HepG2 (cell line): ENCODE data around the gene AMZ2. TPM values are rescaled to one million over a fixed set of nuclear protein-coding genes. Genes with fewer than 3 reads are reported as not detected.

Source experiments
- ATAC-seq: fragments of 200-7000 bp; cut with Tn5 transposase; 3 replicates; pipeline ENCODE4 v1.9.1; 2020; ENCODE audit warnings: mild to moderate bottlenecking, moderate library complexity
- BruUV-seq: library from RNA; stranded (reverse); fragments of 400-500 nt; replicated peaks from 2 replicates; lab custom pipeline; 2021; lab: Mats Ljungman, UMichigan
- CTCF ChIA-PET: fragments of 300-600 bp; formaldehyde crosslinking; extraction: SDS; loops from one replicate; lab custom pipeline; 2021; ENCODE audit warnings: low total read pairs, inconsistent platforms, low intra/inter-chr PET ratio; lab: Yijun Ruan, JAX
- POLR2A ChIA-PET: fragments of 350-600 bp; sonication (Branson Sonifier 250); formaldehyde crosslinking; loops from one replicate; lab custom pipeline; 2020; ENCODE audit warnings: antibody characterized with exemption, inconsistent platforms; lab: Yijun Ruan, JAX
- DNase-seq: peaks from one replicate; pipeline ENCODE4 v3.0.0-alpha.2; 2015; ENCODE audit warnings: low spot score
- FAIRE-seq: peaks from 3 replicates; lab custom pipeline; 2011; peaks lifted over from hg19 to GRCh38; lab: Jason Lieb, UNC
- H2AFZ ChIP-seq: one replicate; pipeline ENCODE4 v1.6.1; 2011; ENCODE audit warnings: low read length, inconsistent platforms
- H3K27ac ChIP-seq: fragments of 300-600 bp; 3 replicates; pipeline ENCODE4 v1.8.0; 2011; ENCODE audit warnings: mixed run types, mild to moderate bottlenecking, mixed read lengths, low read length, inconsistent platforms; ENCODE audit not compliant: insufficient read depth; ENCODE audit errors: extremely low read length
- H3K27me3 ChIP-seq, 2 experiments: fragments of 200-600 bp in 1 of 2; 2 replicates in 1 of 2; 3 replicates in 1 of 2; pipeline versions ENCODE4 v1.6.0 to v1.8.0; 2011; ENCODE audit warnings: low read length in 2 of 2, mild to moderate bottlenecking in 2 of 2, moderate library complexity in 2 of 2, inconsistent platforms in 1 of 2; ENCODE audit not compliant: insufficient read depth in 2 of 2, control insufficient read depth in 1 of 2
- H3K36me3 ChIP-seq, 2 experiments: fragments of 200-600 bp in 1 of 2; replicated peaks in 1 of 2; 2 replicates in 1 of 2; 3 replicates in 1 of 2; pipeline versions ENCODE4 v1.5.1 to v1.8.0; 2011; ENCODE audit warnings: low read length in 2 of 2, inconsistent platforms in 1 of 2; ENCODE audit not compliant: insufficient read depth in 2 of 2, control insufficient read depth in 1 of 2
- H3K4me1 ChIP-seq: 2 replicates; pipeline ENCODE4 v1.5.1; 2012; ENCODE audit warnings: low read length, inconsistent platforms; ENCODE audit not compliant: insufficient read depth
- H3K4me2 ChIP-seq: 2 replicates; pipeline ENCODE4 v1.6.0; 2011; ENCODE audit warnings: low read depth, low read length, inconsistent platforms
- H3K4me3 ChIP-seq, 3 experiments: fragments of 200-600 bp in 1 of 3; sonication (generic), shearing (Covaris generic) in 1 of 3; replicated peaks in 1 of 3; 2 replicates each; pipeline ENCODE4 v1.5.1; 2011 to 2016; ENCODE audit warnings: low read length in 3 of 3, inconsistent platforms in 2 of 3, low read depth in 2 of 3, mild to moderate bottlenecking in 2 of 3, control low read depth in 1 of 3, mixed read lengths in 1 of 3; ENCODE audit not compliant: insufficient read depth in 1 of 3
- H3K79me2 ChIP-seq: one replicate; pipeline ENCODE4 v1.6.1; 2011; ENCODE audit warnings: low read length, inconsistent platforms; ENCODE audit not compliant: insufficient read depth
- H3K9ac ChIP-seq: 2 replicates; pipeline ENCODE4 v1.6.0; 2011; ENCODE audit warnings: mild to moderate bottlenecking, low read depth, low read length, inconsistent platforms; ENCODE audit not compliant: insufficient read depth
- H3K9me3 ChIP-seq: 2 replicates; pipeline ENCODE4 v1.5.1; 2012; ENCODE audit warnings: mild to moderate bottlenecking, low read length
- H4K20me1 ChIP-seq: 2 replicates; pipeline ENCODE4 v1.6.0; 2011; ENCODE audit warnings: inconsistent platforms, mild to moderate bottlenecking, low read length, moderate library complexity; ENCODE audit not compliant: insufficient read depth
- MTF2 ChIP-seq: sonication (generic); formaldehyde crosslinking; IDR thresholded peaks from 2 replicates; pipeline ENCODE4 v1.5.0; 2020; ENCODE audit warnings: missing genetic modification reagents, borderline replicate concordance
- NFIC ChIP-seq: IDR thresholded peaks from 2 replicates; pipeline ENCODE4 v1.6.1; 2012; ENCODE audit warnings: mild to moderate bottlenecking, low read length, inconsistent platforms
- SOX6 ChIP-seq, 2 experiments: fragments of 450-650 bp in 1 of 2; sonication (generic) in 1 of 2; formaldehyde crosslinking in 1 of 2; IDR thresholded peaks; 2 replicates each; pipeline versions ENCODE4 v1.4.0 to v1.6.1; 2017 to 2020; ENCODE audit warnings: antibody characterized with exemption in 1 of 2, mild to moderate bottlenecking in 1 of 2, missing genetic modification reagents in 1 of 2
- SPEN ChIP-seq: sonication (generic); formaldehyde crosslinking; IDR thresholded peaks from 2 replicates; pipeline ENCODE4 v1.5.1; 2020; ENCODE audit warnings: low read depth, mild to moderate bottlenecking, missing genetic modification reagents
- ZNF121 ChIP-seq: sonication (generic); formaldehyde crosslinking; IDR thresholded peaks from 2 replicates; pipeline ENCODE4 v1.5.0; 2020; ENCODE audit warnings: mild to moderate bottlenecking, missing genetic modification reagents
- ZNF138 ChIP-seq: sonication (generic); formaldehyde crosslinking; IDR thresholded peaks from 2 replicates; pipeline ENCODE4 v1.5.0; 2020; ENCODE audit warnings: mild to moderate bottlenecking, low read depth, missing genetic modification reagents
- ZNF256 ChIP-seq: sonication (generic); formaldehyde crosslinking; conservative IDR thresholded peaks from 2 replicates; pipeline ENCODE4 v1.4.0; 2020; ENCODE audit warnings: missing genetic modification reagents
- ZNF431 ChIP-seq: sonication (generic); formaldehyde crosslinking; IDR thresholded peaks from 2 replicates; pipeline ENCODE4 v1.9.0; 2022; ENCODE audit warnings: missing genetic modification reagents, low read depth, mild to moderate bottlenecking, borderline replicate concordance
- WGBS: methylation state at CpG from one replicate; pipeline ENCODE4 v1.1.6; 2017; ENCODE audit warnings: low lambda C conversion rate; 5-methylcytosine and 5-hydroxymethylcytosine counted together
- in situ Hi-C: cut with HindIII; loops from 2 replicates; pipeline ENCODE4 v1.10.0; 2017; ENCODE audit warnings: low pct_unique_long_range_greater_than_20kb; ENCODE audit not compliant: extremely low pct_ligation_motif_present
- intact Hi-C: fragments of 100-400 bp; cut with micrococcal nuclease; formaldehyde crosslinking; loops from one replicate; pipeline ENCODE4 v1.10.0; 2022; ENCODE audit not compliant: unreplicated experiment
- polyA plus RNA-seq, 8 experiments: library from polyadenylated mRNA; depleted of rRNA in 3 of 8; stranded (reverse) in 7 of 8; unstranded in 1 of 8; fragments of >200 nt; fragmentation: Illumina TruSeq in 4 of 8; extraction: Trizol in 4 of 8; gene quantifications; 2 replicates each; pipeline versions ENCODE4 v1.2.1 to v1.2.3, GENCODE V29; 2011 to 2016; ENCODE audit warnings: low read depth in 4 of 8, missing spikeins in 1 of 8, mixed read lengths in 1 of 8; ENCODE audit not compliant: insufficient read depth in 1 of 8
- total RNA-seq, 5 experiments: library from RNA; depleted of rRNA; stranded (reverse); fragments of >200 nt; fragmentation: Illumina TruSeq; extraction: Trizol; gene quantifications; 2 replicates each; pipeline ENCODE4 v1.2.3, GENCODE V29; 2016; ENCODE audit warnings: low read depth in 1 of 5
- TF ChIP-seq, protein P1 (sequence below): sonication (generic); formaldehyde crosslinking; IDR thresholded peaks from 2 replicates; pipeline ENCODE4 v1.4.0; 2020; ENCODE audit warnings: missing genetic modification reagents
- TF ChIP-seq, protein P2 (sequence below): IDR thresholded peaks from 2 replicates; pipeline ENCODE4 v1.6.1; 2016; ENCODE audit warnings: missing biosample characterization, missing genetic modification reagents, low read depth
- TF ChIP-seq, protein P3 (sequence below): sonication (generic); formaldehyde crosslinking; IDR thresholded peaks from 2 replicates; pipeline ENCODE4 v1.5.0; 2020; ENCODE audit warnings: mild to moderate bottlenecking, missing genetic modification reagents
- TF ChIP-seq, protein P4 (sequence below): sonication (generic); formaldehyde crosslinking; IDR thresholded peaks from 2 replicates; pipeline ENCODE4 v1.4.0; 2020; ENCODE audit warnings: missing genetic modification reagents

AMZ2 gene
- total and polyA plus RNA-seq, 2 of the 13 experiments (the other 11 are each of a cell fraction or from before 2014, with no cell fraction given), result 86.9 to 90.2 TPM

DNA sequence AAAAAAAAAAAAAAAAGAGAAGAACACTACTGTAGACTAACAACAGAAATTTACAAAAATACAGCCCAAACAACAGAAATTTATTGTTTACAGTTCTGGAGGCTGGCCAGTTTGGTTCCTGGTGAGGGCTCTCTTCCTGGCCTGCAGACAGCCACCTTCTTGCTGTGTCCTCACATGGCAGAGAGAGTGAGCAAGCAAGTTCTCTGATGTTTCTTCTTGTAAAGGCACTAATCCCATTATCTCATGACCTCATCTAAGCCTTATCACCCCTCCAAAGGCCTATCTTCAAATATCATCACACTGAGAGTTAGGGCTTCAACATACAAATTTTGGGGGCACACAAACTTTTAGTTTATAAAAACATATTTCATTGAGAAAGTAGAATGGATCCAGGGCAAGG, 50.8 kb downstream of the AMZ2 start (continued):
- TF ChIP-seq NFIC (no peak), ZNF138 (CRISPR knock-in tag) (no peak), SPEN (CRISPR knock-in tag) (no peak), ZNF256 (CRISPR knock-in tag) (no peak), MTF2 (CRISPR knock-in tag) (no peak), ZNF431 (CRISPR knock-in tag) (no peak)
- TF ChIP-seq, protein P1, sequence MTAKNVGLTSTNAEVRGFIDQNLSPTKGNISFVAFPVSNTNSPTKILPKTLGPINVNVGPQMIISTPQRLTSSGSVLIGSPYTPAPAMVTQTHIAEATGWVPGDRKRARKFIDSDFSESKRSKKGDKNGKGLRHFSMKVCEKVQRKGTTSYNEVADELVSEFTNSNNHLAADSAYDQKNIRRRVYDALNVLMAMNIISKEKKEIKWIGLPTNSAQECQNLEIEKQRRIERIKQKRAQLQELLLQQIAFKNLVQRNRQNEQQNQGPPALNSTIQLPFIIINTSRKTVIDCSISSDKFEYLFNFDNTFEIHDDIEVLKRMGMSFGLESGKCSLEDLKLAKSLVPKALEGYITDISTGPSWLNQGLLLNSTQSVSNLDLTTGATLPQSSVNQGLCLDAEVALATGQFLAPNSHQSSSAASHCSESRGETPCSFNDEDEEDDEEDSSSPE (CRISPR knock-in tag), result no peak
- TF ChIP-seq, protein P2, sequence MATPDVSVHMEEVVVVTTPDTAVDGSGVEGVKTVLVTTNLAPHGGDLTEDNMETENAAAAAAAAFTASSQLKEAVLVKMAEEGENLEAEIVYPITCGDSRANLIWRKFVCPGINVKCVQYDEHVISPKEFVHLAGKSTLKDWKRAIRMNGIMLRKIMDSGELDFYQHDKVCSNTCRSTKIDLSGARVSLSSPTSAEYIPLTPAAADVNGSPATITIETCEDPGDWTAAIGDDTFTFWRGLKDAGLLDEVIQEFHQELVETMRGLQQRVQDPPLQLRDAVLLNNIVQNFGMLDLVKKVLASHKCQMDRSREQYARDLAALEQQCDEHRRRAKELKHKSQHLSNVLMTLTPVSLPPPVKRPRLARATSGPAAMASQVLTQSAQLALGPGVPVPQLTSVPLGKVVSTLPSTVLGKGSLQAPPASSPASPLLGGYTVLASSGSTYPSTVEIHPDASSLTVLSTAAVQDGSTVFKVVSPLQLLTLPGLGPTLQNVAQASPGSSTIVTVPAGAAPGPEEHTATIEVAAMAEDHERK (CRISPR knock-in tag), result no peak

DNA sequence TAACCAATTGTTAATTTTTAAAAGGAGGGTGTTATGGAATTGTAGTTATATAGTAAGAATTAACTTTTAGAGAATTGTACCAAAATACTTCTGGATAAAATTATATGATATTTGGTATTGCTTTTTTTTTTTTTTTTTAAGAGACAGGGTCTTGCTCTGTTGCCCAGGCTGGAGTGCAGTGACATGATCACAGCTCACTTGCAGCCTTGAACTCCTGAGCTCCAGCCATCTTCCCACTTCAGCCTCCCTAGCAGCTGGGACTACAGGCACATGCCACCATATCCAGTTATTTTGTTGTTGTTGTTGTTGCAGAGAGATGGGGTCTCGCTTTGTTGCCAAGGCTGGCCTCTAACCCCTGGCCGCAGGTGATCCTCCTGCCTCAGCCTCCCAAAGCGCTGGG, 52.0 kb downstream of the AMZ2 start:
- ChIA-PET POLR2A (no interaction called here), CTCF (no interaction called here)
- Histone ChIP-seq H3K4me3 (no peak overlapping the region), H4K20me1 (no peaks in the 10 kb centered on the region), H3K27me3 (no peaks in the 10 kb centered on the region), H3K9me3 (no peaks in the 10 kb centered on the region), H2AFZ (no peak overlapping the region), H3K27ac (no peak overlapping the region), H3K4me1 (peaks cover 61% of the 10 kb centered on the region), H3K4me2 (no peak overlapping the region), H3K36me3 (no peaks in the 10 kb centered on the region), H3K79me2 (no peaks in the 10 kb centered on the region), H3K9ac (no peak overlapping the region)
- WGBS, result 100% methylated on average over 3 of the region's 3 CpGs
- DNase-seq, result no peak
- BruUV-seq, result no TSS peak
- in situ Hi-C loops, result loop anchor here (25.0 kb wide), 1 partner anchor 462 kb away; no protein-coding TSS in a partner anchor
- intact Hi-C loops, result no loop called here
- FAIRE-seq, result no peak
- TF ChIP-seq, protein P3, sequence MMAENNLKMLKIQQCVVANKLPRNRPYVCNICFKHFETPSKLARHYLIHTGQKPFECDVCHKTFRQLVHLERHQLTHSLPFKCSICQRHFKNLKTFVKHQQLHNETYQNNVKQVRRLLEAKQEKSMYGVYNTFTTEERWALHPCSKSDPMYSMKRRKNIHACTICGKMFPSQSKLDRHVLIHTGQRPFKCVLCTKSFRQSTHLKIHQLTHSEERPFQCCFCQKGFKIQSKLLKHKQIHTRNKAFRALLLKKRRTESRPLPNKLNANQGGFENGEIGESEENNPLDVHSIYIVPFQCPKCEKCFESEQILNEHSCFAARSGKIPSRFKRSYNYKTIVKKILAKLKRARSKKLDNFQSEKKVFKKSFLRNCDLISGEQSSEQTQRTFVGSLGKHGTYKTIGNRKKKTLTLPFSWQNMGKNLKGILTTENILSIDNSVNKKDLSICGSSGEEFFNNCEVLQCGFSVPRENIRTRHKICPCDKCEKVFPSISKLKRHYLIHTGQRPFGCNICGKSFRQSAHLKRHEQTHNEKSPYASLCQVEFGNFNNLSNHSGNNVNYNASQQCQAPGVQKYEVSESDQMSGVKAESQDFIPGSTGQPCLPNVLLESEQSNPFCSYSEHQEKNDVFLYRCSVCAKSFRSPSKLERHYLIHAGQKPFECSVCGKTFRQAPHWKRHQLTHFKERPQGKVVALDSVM (CRISPR knock-in tag), result peak; percentile 78
- TF ChIP-seq, protein P4, sequence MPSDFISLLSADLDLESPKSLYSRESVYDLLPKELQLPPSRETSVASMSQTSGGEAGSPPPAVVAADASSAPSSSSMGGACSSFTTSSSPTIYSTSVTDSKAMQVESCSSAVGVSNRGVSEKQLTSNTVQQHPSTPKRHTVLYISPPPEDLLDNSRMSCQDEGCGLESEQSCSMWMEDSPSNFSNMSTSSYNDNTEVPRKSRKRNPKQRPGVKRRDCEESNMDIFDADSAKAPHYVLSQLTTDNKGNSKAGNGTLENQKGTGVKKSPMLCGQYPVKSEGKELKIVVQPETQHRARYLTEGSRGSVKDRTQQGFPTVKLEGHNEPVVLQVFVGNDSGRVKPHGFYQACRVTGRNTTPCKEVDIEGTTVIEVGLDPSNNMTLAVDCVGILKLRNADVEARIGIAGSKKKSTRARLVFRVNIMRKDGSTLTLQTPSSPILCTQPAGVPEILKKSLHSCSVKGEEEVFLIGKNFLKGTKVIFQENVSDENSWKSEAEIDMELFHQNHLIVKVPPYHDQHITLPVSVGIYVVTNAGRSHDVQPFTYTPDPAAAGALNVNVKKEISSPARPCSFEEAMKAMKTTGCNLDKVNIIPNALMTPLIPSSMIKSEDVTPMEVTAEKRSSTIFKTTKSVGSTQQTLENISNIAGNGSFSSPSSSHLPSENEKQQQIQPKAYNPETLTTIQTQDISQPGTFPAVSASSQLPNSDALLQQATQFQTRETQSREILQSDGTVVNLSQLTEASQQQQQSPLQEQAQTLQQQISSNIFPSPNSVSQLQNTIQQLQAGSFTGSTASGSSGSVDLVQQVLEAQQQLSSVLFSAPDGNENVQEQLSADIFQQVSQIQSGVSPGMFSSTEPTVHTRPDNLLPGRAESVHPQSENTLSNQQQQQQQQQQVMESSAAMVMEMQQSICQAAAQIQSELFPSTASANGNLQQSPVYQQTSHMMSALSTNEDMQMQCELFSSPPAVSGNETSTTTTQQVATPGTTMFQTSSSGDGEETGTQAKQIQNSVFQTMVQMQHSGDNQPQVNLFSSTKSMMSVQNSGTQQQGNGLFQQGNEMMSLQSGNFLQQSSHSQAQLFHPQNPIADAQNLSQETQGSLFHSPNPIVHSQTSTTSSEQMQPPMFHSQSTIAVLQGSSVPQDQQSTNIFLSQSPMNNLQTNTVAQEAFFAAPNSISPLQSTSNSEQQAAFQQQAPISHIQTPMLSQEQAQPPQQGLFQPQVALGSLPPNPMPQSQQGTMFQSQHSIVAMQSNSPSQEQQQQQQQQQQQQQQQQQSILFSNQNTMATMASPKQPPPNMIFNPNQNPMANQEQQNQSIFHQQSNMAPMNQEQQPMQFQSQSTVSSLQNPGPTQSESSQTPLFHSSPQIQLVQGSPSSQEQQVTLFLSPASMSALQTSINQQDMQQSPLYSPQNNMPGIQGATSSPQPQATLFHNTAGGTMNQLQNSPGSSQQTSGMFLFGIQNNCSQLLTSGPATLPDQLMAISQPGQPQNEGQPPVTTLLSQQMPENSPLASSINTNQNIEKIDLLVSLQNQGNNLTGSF, result no peak
- TF ChIP-seq SOX6 (IDR thresholded peaks at IDR 0.05) (no peak), SOX6 (CRISPR knock-in tag; IDR thresholded peaks at IDR 0.05) (no peak), ZNF121 (CRISPR knock-in tag) (peak; percentile 89)
- ATAC-seq, result no peak
